CD4-positive, alpha-beta T cell treated with Interleukin-6 for 4 hours (primary cell): ENCODE results near the gene ZDHHC8.

Source experiments
- DNase-seq: peaks from one replicate; pipeline ENCODE4 v3.0.0-alpha.2; 2020; ENCODE audit warnings: mixed read lengths

Gene ZDHHC8

DNA sequence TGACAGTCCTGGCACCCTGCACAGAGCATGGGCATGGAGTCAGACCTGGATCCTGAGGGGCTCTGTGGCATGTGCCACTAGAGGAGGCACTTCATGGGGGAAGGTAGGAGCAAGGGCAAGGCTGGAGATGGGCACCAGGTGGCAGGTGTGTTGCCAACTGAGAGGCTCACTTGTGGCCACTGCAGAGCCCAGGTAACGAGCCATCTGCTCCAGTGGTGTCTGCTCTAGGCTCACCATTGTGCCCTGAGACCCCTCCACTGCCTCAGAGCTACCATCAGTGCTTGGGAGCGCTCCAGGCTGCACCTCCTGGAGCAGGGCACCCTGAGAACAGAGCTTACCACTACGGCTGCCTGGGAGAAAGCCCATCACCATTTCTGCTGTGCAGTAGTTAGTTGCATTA, 1.3 kb upstream of the ZDHHC8 start:
- no peak for DNase-seq

DNA sequence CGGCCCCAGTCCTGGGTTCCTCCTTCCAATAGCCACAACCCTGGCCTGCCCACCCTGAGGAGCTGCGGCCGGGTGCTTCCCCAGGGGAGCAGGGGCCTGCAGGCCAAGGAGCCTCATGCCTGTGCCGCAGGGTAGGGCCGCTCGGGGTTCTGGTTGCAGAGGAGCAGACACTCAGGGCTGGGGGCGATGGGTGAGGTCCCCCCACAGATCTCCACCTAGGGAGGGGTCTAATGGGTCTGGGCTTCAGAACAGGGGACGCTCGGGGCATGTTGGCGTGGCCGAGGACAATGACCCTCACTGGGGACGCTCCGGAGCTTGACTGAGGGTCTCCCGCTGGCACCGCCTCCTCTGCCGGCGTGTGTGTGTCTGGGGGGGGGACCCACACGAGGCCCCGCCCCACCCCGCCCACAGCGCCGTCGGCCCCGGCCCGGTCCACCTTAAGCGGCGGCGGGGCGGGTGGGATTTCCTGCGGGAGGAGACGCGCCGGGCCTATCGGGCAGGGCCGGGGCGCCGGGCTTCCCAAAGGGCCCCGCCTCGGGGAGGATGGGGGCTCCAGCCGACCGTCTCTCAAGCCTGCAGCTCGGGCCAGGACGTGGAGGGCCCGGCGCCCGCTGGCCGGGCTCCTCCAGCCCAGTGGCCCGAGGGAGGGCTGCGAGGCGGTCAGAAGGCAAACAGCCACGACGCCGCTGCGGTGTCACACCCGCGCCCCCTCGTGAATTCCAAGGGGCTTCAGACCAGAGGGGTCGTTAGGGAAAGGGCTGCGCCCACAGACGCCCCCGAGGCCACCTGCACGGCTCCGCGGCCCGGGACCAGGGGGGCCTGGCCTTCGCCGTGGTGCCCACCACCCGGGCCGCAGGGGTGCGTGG, 640 bp upstream of the ZDHHC8 start:
- DNase-seq, result peak; percentile 90

DNA sequence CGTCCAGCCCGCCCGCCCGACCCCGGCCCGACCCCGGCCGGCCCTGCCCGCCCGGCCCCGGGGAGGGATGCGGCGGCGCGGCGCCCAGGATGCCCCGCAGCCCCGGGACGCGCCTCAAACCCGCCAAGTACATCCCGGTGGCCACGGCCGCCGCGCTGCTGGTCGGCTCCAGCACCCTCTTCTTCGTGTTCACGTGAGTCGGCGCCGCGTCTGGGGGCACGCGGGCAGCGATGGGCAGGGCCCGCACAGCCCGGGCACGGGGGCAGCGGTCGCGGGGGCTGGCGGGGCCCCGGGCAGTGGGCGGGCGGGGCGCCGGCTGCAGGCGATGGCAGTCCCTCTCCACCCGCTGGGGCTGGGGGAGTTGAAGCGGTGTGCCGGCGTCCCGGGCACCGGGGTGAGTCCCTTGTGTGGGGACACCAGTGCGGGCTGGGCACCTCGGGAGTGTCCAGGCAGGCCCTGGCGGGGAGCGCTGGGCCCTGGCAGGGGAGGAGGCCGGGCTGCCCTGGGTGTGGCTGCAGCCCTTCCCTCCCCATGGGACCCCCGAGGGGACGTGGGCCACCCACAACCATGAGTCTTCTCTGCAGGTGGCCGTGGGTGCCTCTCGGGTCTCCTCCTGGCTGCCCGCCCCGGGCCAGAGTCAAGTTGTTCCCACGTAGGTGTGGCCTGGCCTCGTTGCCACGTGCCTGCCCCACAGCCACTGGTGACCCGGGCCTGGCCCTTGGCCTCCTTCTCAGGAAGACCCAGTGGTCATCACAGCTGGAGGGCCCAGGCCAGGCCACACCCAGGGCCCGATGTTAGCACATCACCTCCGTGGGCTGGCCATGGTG, 468 bp downstream of the ZDHHC8 start:
- DNase-seq, result no peak

DNA sequence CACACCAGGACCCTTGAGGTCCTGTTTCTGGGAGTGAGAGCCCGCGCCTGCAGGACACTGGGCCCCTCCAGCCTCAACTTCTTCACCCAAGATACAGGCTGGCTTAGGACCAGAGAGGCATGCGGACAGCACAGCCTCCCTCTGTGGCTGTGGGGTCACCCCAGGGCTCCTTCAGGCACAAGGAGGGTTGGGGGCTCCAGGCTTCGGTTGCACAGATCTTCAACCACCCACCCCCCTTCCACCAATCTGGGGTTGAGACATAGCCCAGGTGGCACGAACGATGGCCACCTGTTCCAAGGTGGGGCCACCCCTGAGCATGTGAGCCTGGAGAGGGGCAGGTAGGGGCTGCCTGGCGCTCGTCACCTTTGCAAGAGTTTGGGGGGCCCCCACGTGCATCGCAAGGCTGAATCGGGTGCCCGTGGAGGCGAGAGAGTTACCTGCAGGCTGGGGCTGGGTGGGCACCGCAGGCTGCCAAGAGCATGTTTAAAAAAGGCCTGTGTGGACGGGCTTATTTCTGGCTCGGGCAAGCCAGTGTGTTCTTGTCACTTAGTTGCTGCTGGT, 1.2 kb downstream of the ZDHHC8 start:
- DNase-seq, result no peak

DNA sequence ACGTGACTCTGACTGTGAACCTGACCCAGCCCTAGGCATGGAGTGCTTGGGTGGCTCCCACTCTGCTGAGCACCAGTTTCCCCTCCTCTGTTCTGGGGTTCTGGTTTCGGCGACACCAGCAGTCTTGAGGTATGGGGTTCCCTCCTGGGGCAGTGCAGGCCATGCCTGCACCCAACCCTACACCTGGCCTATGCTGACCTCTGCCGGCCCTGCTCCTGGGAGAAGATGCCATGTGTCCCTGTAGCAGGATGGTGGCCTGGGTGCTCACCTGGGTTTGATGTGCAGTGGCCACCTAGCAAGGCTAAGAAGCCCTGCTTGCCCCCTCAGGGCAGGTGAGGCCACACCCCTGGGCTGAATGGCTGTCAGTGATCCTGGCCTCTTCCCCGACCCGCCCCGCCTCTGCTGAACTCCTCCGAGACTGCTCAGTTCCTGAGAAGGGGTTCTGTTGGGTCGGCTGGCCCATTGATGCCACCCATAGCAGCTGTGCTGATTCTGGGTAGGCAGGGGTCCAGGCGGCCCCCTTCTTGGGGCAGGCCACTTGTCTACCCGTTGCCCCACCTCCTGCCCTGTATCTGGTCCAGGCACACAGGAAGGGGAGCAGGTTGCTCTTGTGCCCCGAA, 2.4 kb downstream of the ZDHHC8 start:
- DNase-seq, result no peak

DNA sequence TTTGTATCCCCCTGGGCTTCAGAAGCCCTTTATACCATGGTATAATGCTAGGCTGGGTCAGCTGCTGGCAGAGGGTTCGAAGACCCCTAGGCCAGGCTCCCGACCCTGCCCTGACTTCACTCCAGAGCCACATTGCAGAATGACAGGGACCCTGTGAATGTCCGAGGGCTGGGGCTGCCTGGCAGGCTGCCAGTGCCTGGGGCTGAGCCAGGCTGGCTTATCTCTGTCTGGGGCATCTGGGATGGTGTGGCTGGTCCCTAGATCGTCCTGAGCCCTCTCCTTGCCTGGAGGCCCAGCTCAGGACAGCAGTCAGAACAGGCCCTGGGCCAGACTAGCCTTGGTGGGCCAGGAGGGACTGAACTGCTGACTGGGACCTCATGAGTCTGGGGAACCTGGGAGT, 3.7 kb downstream of the ZDHHC8 start:
- no peak for DNase-seq

- DNase-seq, result no peak
These were observed 4.4 kb downstream of the ZDHHC8 start for GRCh38 chr22:20135806-20136602.

- no peak for DNase-seq
These were observed 4.9 kb downstream of the ZDHHC8 start for GRCh38 chr22:20136603-20136873.

- no peak for DNase-seq
These were observed 5.5 kb downstream of the ZDHHC8 start for GRCh38 chr22:20137113-20137512.

DNA sequence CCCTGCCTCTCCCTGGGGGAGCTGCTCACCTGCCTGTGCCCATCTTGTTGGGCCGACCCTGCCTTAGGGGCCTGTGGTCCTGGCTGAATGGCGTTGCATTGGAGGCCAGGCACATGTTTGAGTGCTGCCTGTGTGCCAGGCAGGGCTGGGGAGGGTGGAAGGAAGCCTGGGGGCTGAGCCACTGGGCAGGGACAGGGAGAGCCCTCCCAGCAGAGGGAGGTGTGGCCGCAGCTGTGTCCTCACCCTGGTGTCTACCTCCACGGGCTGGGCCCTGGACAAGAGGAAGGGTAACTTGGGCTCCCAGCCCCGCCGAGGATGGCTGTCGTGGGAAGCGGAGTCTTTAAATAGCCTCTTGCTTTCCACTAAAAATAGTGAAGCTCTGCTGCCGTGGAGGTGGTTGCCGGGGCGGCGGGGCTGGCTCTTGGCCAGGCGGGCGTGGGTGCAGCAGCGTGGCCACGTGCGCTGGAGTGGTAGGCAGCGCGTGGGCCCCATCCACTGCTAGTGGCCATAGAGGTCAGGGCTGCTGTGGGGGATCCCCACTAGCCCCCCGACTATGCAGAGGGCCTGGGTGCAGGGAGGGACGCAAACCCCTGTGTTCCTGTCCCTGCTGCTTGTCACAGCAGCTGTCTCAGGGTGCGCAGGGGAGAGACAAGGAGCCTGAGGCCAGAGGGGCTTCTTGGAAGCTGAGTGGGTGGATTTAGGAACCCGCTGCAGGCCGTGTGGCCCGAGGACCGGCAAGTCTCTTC, 6.2 kb downstream of the ZDHHC8 start:
- DNase-seq, result no peak

- no peak for DNase-seq
These were observed 6.8 kb downstream of the ZDHHC8 start for GRCh38 chr22:20138417-20138738.

- no peak for DNase-seq
These were observed 7.3 kb downstream of the ZDHHC8 start for GRCh38 chr22:20138868-20139267.

GRCh38 chr22:20139391-20140106, 7.9 kb downstream of the ZDHHC8 start:
- no peak for DNase-seq

GRCh38 chr22:20140107-20140445, 8.5 kb downstream of the ZDHHC8 start:
- DNase-seq, result no peak

- no peak for DNase-seq
These were observed 8.9 kb downstream of the ZDHHC8 start for GRCh38 chr22:20140521-20140964.

GRCh38 chr22:20141186-20142077, 9.8 kb downstream of the ZDHHC8 start:
- no peak for DNase-seq

- no peak for DNase-seq
These were observed 11.4 kb downstream of the ZDHHC8 start for GRCh38 chr22:20142711-20143621.

GRCh38 chr22:20143883-20144665, 12.5 kb downstream of the ZDHHC8 start:
- no peak for DNase-seq
